CD14-positive monocyte (primary cell): ENCODE results near the gene FAM236C. TPM values are rescaled to one million over a fixed set of nuclear protein-coding genes. Genes with fewer than 3 reads are reported as not detected.

Experiments
- polyA plus RNA-seq, 3 donors: library from polyadenylated mRNA; depleted of rRNA in 1 of 3; unstranded in 2 of 3; stranded (reverse) in 1 of 3; fragments of 300-500 nt in 2 of 3; fragments of >200 nt in 1 of 3; fragmentation: Illumina TruSeq in 2 of 3; gene quantifications; 1 replicate in 2 of 3; 2 replicates in 1 of 3; pipeline ENCODE4 v1.2.3, GENCODE V29; 2012 to 2021

FAM236C gene
- polyA plus RNA-seq, 3 donors = not detected

Other genes with a start within 250 kb of the FAM236C start
- under 1 TPM in 1 of 3 donors, not detected in 2; 0.01 TPM for gene PHKA1, start 198.3 kb upstream of the FAM236C start, polyA plus RNA-seq
- gene DMRTC1B, start 135.7 kb upstream of the FAM236C start, polyA plus RNA-seq = not detected
- gene FAM236B, start 130.0 kb upstream of the FAM236C start, polyA plus RNA-seq = not detected
- gene FAM236D, start 104.4 kb upstream of the FAM236C start, polyA plus RNA-seq = not detected
- gene FAM236A, start 25.6 kb downstream of the FAM236C start, polyA plus RNA-seq = not detected
- not detected for gene DMRTC1, start 31.2 kb downstream of the FAM236C start, polyA plus RNA-seq
- gene PABPC1L2B, start 90.3 kb downstream of the FAM236C start, polyA plus RNA-seq = not detected
- gene PABPC1L2A, start 166.9 kb downstream of the FAM236C start, polyA plus RNA-seq = not detected